Left renal cortex interstitium (tissue), 4 donors: ENCODE measurements around the gene ARHGAP4. TPM values are rescaled to one million over a fixed set of nuclear protein-coding genes. Genes with fewer than 3 reads are reported as not detected.

Experiments used
- polyA plus RNA-seq, 4 donors: library from polyadenylated mRNA; unstranded; fragments of 120-200 nt; gene quantifications; one replicate each; pipeline ENCODE4 v1.2.1, GENCODE V29; 2013; ENCODE audit not compliant: insufficient read length in 4 of 4

The ARHGAP4 gene
- polyA plus RNA-seq, 4 donors, result 19.0 to 48.5 (median 36.0) TPM

Other genes with a start within 250 kb of the ARHGAP4 start
- 10 to 100 TPM; 44.6 to 65.3 (median 54.8) TPM for gene SLC6A8, start 238.3 kb downstream of the ARHGAP4 start, polyA plus RNA-seq
- 100 to 1,000 TPM; 181 to 197 (median 188) TPM for gene BCAP31, start 201.9 kb downstream of the ARHGAP4 start, polyA plus RNA-seq
- gene ABCD1, start 201.4 kb downstream of the ARHGAP4 start, polyA plus RNA-seq, result 1 to 10 TPM; 7.8 to 9.8 (median 8.8) TPM
- 1 to 10 TPM; 1.3 to 2.1 (median 1.7) TPM for gene PLXNB3, start 162.0 kb downstream of the ARHGAP4 start, polyA plus RNA-seq
- 1 to 10 TPM; 1.3 to 2.5 (median 1.7) TPM for gene SRPK3, start 145.2 kb downstream of the ARHGAP4 start, polyA plus RNA-seq
- gene IDH3G, start 131.9 kb downstream of the ARHGAP4 start, polyA plus RNA-seq, result 10 to 100 TPM; 84.2 to 97.6 (median 87.5) TPM
- gene SSR4, start 131.6 kb downstream of the ARHGAP4 start, polyA plus RNA-seq, result 100 to 1,000 TPM; 145 to 197 (median 152) TPM
- 10 to 100 TPM in 2 of 4 donors, 1 to 10 TPM in 2; 7.7 to 11.5 (median 10.1) TPM for gene PDZD4, start 95.7 kb downstream of the ARHGAP4 start, polyA plus RNA-seq
- gene L1CAM, start 40.1 kb downstream of the ARHGAP4 start, polyA plus RNA-seq, result 10 to 100 TPM; 44.5 to 68.5 (median 54.5) TPM
- gene AVPR2, start 21.6 kb downstream of the ARHGAP4 start, polyA plus RNA-seq, result 1 to 10 TPM; 1.1 to 4.7 (median 3.3) TPM
- 10 to 100 TPM; 50.5 to 80.7 (median 76.8) TPM for gene NAA10, start 8.8 kb upstream of the ARHGAP4 start, polyA plus RNA-seq
- 10 to 100 TPM; 19.4 to 24.3 (median 21.5) TPM for gene RENBP, start 18.4 kb upstream of the ARHGAP4 start, polyA plus RNA-seq
- gene HCFC1, start 45.6 kb upstream of the ARHGAP4 start, polyA plus RNA-seq, result 10 to 100 TPM; 31.9 to 59.3 (median 45.1) TPM
- gene TMEM187, start 46.5 kb upstream of the ARHGAP4 start, polyA plus RNA-seq, result 10 to 100 TPM in 1 of 4 donors, 1 to 10 TPM in 3; 5.9 to 10.9 (median 8.0) TPM
- 10 to 100 TPM; 51.1 to 69.0 (median 61.1) TPM for gene IRAK1, start 93.6 kb upstream of the ARHGAP4 start, polyA plus RNA-seq
- gene MECP2, start 171.5 kb upstream of the ARHGAP4 start, polyA plus RNA-seq, result 10 to 100 TPM; 24.5 to 40.0 (median 30.6) TPM
- gene OPN1LW, start 218.0 kb upstream of the ARHGAP4 start, polyA plus RNA-seq, result not detected